Measurements from ENCODE around the gene FBN1.

DNA sequence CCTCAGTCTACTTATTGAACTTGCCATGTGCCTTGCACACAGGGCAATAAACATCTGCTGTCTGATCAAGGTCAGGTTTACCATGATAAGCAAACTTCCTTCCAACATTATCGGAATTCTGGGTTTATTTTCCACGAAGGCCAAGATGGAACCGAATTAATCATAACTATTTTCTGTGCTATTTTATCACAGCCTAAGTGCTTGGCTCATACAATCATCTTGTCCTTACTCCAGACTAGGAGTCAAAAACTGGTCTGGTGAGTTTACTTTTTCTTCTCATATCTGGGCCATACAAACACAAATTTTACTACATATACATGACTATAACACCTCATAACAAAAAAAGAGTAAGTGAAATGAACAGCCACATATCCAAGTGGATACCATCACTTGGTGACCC, 2.3 kb downstream of the FBN1 start:
- no peak for TF ChIP-seq TAF1 (IDR thresholded peaks at IDR 0.05; ENCODE audit: low read depth)
- TF ChIP-seq RAD21 (IDR thresholded peaks at IDR 0.05; ENCODE audit: low read depth) = no peak
- TF ChIP-seq TEAD4 (IDR thresholded peaks at IDR 0.05) = no peak
- TF ChIP-seq YY1 (IDR thresholded peaks at IDR 0.05; ENCODE audit: low read depth) = no peak
- TF ChIP-seq EP300 (IDR thresholded peaks at IDR 0.05; ENCODE audit: borderline replicate concordance) = no peak
- no peak for TF ChIP-seq FOXM1 (IDR thresholded peaks at IDR 0.05; ENCODE audit: borderline replicate concordance, low read depth)
- TF ChIP-seq, protein P1, sequence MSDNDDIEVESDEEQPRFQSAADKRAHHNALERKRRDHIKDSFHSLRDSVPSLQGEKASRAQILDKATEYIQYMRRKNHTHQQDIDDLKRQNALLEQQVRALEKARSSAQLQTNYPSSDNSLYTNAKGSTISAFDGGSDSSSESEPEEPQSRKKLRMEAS (IDR thresholded peaks at IDR 0.05) = no peak
- no peak for TF ChIP-seq CEBPB (IDR thresholded peaks at IDR 0.05)
- TF ChIP-seq, protein P2, sequence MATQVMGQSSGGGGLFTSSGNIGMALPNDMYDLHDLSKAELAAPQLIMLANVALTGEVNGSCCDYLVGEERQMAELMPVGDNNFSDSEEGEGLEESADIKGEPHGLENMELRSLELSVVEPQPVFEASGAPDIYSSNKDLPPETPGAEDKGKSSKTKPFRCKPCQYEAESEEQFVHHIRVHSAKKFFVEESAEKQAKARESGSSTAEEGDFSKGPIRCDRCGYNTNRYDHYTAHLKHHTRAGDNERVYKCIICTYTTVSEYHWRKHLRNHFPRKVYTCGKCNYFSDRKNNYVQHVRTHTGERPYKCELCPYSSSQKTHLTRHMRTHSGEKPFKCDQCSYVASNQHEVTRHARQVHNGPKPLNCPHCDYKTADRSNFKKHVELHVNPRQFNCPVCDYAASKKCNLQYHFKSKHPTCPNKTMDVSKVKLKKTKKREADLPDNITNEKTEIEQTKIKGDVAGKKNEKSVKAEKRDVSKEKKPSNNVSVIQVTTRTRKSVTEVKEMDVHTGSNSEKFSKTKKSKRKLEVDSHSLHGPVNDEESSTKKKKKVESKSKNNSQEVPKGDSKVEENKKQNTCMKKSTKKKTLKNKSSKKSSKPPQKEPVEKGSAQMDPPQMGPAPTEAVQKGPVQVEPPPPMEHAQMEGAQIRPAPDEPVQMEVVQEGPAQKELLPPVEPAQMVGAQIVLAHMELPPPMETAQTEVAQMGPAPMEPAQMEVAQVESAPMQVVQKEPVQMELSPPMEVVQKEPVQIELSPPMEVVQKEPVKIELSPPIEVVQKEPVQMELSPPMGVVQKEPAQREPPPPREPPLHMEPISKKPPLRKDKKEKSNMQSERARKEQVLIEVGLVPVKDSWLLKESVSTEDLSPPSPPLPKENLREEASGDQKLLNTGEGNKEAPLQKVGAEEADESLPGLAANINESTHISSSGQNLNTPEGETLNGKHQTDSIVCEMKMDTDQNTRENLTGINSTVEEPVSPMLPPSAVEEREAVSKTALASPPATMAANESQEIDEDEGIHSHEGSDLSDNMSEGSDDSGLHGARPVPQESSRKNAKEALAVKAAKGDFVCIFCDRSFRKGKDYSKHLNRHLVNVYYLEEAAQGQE (IDR thresholded peaks at IDR 0.05; ENCODE audit: low read depth) = no peak
- TF ChIP-seq, protein P3, sequence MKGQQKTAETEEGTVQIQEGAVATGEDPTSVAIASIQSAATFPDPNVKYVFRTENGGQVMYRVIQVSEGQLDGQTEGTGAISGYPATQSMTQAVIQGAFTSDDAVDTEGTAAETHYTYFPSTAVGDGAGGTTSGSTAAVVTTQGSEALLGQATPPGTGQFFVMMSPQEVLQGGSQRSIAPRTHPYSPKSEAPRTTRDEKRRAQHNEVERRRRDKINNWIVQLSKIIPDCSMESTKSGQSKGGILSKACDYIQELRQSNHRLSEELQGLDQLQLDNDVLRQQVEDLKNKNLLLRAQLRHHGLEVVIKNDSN (IDR thresholded peaks at IDR 0.05) = no peak
